ENCODE results near the gene TEX10. TPM values are rescaled to one million over a fixed set of nuclear protein-coding genes. Genes with fewer than 3 reads are reported as not detected.

TEX10 gene
- total and polyA plus RNA-seq, 2 of the 13 experiments (the other 11 are each of a cell fraction or from before 2014, with no cell fraction given): 18.1 to 38.7 TPM

DNA sequence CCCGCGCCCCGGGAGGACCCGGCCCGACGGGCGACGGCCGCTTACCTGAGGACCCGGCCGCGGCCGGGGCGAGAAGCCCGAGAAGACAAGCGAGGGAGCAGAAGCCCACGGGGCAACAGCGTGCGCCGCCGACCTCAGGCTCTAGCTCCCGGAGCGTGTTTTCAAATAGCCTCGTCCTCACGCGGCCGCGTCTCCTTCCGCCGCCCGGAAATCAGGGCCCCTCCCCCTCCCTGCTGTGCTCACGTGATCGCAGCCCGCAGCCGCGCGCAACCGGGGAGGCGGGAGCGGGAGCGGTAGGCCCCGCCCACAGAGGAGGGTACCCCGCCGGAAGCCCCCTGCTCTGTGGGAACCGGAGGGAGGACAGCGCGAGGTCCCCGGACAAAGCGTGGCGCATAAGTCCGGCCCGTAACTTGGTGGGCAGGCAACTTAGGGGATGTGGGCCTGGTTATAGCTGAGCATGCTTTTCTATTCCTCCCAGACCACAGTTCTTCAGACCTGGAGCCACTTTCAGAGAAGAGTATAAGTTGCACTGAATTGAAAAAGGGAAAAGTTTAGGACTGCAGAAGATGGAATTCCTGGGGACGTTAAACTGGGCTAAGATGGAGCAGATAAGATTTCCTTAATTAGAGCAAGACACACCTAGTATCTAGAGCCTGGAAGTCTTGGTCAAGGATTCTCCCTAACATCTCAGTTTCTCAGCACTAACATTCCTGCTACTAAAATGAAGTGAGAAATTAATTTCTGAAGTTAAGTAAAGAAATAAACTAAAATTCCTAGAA, at the start of gene TEX10 (continued):
- TF ChIP-seq FOSL2 (CRISPR knock-in tag; IDR thresholded peaks at IDR 0.05): peak; percentile 64
- TF ChIP-seq KDM3A (CRISPR knock-in tag; IDR thresholded peaks at IDR 0.05; ENCODE audit: low read depth): peak; percentile 90; the same call in 1 of the 2 replicates
- peak; percentile 80 to 94 for TF ChIP-seq POLR2A (IDR thresholded peaks at IDR 0.05; ENCODE audit: insufficient read depth in 1 of 2, low read depth in 2 of 2, low read length in 2 of 2)
- TF ChIP-seq BRCA1 (CRISPR knock-in tag; IDR thresholded peaks at IDR 0.05): peak; percentile 82; the same call in 1 of the 2 replicates
- 0 out of 2 replicates have a peak, but pooled peaks have one; percentile 70 for TF ChIP-seq MEIS1 (CRISPR knock-in tag; IDR thresholded peaks at IDR 0.05; ENCODE audit: borderline replicate concordance)
- TF ChIP-seq PHF8 (CRISPR knock-in tag; IDR thresholded peaks at IDR 0.05): peak; percentile 86
- TF ChIP-seq, protein P1, sequence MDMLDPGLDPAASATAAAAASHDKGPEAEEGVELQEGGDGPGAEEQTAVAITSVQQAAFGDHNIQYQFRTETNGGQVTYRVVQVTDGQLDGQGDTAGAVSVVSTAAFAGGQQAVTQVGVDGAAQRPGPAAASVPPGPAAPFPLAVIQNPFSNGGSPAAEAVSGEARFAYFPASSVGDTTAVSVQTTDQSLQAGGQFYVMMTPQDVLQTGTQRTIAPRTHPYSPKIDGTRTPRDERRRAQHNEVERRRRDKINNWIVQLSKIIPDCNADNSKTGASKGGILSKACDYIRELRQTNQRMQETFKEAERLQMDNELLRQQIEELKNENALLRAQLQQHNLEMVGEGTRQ (IDR thresholded peaks at IDR 0.05; ENCODE audit: low read depth, low read length): peak; percentile 85
- TF ChIP-seq, protein P1 (CRISPR knock-in tag; IDR thresholded peaks at IDR 0.05; ENCODE audit: borderline replicate concordance): peak; percentile 98; the same call in 1 of the 2 replicates
- peak; percentile 68; the same call in 1 of the 2 replicates for TF ChIP-seq ZFP37 (CRISPR knock-in tag; IDR thresholded peaks at IDR 0.05; ENCODE audit: borderline replicate concordance)
- no peak for TF ChIP-seq ZNF841 (CRISPR knock-in tag; IDR thresholded peaks at IDR 0.05; ENCODE audit: borderline replicate concordance)
- TF ChIP-seq KLF6 (CRISPR knock-in tag; IDR thresholded peaks at IDR 0.05): 0 out of 2 replicates have a peak, but pooled peaks have one; percentile 65
- TF ChIP-seq ZNF773 (CRISPR knock-in tag; IDR thresholded peaks at IDR 0.05; ENCODE audit: borderline replicate concordance): no peak
- TF ChIP-seq, protein P2, sequence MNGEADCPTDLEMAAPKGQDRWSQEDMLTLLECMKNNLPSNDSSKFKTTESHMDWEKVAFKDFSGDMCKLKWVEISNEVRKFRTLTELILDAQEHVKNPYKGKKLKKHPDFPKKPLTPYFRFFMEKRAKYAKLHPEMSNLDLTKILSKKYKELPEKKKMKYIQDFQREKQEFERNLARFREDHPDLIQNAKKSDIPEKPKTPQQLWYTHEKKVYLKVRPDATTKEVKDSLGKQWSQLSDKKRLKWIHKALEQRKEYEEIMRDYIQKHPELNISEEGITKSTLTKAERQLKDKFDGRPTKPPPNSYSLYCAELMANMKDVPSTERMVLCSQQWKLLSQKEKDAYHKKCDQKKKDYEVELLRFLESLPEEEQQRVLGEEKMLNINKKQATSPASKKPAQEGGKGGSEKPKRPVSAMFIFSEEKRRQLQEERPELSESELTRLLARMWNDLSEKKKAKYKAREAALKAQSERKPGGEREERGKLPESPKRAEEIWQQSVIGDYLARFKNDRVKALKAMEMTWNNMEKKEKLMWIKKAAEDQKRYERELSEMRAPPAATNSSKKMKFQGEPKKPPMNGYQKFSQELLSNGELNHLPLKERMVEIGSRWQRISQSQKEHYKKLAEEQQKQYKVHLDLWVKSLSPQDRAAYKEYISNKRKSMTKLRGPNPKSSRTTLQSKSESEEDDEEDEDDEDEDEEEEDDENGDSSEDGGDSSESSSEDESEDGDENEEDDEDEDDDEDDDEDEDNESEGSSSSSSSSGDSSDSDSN (CRISPR knock-in tag; IDR thresholded peaks at IDR 0.05): peak; percentile 81
- TF ChIP-seq ZSCAN30 (CRISPR knock-in tag; IDR thresholded peaks at IDR 0.05): no peak
- TF ChIP-seq MIER3 (CRISPR knock-in tag; IDR thresholded peaks at IDR 0.05; ENCODE audit: borderline replicate concordance): 0 out of 2 replicates have a peak, but pooled peaks have one; percentile 63
- 0 out of 2 replicates have a peak, but pooled peaks have one; percentile 54 for TF ChIP-seq ZSCAN12 (CRISPR knock-in tag; IDR thresholded peaks at IDR 0.05)
- no peak for TF ChIP-seq ZNF530 (CRISPR knock-in tag; IDR thresholded peaks at IDR 0.05; ENCODE audit: low read depth)
- no peak for TF ChIP-seq JUN (CRISPR knock-in tag; IDR thresholded peaks at IDR 0.05)
- TF ChIP-seq KLF9 (CRISPR knock-in tag; IDR thresholded peaks at IDR 0.05; ENCODE audit: low read depth): peak; percentile 53; the same call in 1 of the 2 replicates
- TF ChIP-seq, protein P3, sequence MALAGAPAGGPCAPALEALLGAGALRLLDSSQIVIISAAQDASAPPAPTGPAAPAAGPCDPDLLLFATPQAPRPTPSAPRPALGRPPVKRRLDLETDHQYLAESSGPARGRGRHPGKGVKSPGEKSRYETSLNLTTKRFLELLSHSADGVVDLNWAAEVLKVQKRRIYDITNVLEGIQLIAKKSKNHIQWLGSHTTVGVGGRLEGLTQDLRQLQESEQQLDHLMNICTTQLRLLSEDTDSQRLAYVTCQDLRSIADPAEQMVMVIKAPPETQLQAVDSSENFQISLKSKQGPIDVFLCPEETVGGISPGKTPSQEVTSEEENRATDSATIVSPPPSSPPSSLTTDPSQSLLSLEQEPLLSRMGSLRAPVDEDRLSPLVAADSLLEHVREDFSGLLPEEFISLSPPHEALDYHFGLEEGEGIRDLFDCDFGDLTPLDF (CRISPR knock-in tag; IDR thresholded peaks at IDR 0.05): peak; percentile 93
- TF ChIP-seq, protein P4, sequence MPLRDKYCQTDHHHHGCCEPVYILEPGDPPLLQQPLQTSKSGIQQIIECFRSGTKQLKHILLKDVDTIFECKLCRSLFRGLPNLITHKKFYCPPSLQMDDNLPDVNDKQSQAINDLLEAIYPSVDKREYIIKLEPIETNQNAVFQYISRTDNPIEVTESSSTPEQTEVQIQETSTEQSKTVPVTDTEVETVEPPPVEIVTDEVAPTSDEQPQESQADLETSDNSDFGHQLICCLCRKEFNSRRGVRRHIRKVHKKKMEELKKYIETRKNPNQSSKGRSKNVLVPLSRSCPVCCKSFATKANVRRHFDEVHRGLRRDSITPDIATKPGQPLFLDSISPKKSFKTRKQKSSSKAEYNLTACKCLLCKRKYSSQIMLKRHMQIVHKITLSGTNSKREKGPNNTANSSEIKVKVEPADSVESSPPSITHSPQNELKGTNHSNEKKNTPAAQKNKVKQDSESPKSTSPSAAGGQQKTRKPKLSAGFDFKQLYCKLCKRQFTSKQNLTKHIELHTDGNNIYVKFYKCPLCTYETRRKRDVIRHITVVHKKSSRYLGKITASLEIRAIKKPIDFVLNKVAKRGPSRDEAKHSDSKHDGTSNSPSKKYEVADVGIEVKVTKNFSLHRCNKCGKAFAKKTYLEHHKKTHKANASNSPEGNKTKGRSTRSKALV (CRISPR knock-in tag; IDR thresholded peaks at IDR 0.05): peak; percentile 68; the same call in 1 of the 2 replicates
- 0 out of 2 replicates have a peak, but pooled peaks have one; percentile 18 for TF ChIP-seq KDM6A (CRISPR knock-in tag; IDR thresholded peaks at IDR 0.05; ENCODE audit: low read depth)
- 0 out of 2 replicates have a peak, but pooled peaks have one; percentile 36 for TF ChIP-seq TEAD2 (CRISPR knock-in tag; IDR thresholded peaks at IDR 0.05)
